Tongue (tissue), 2 donors: Measurements from ENCODE around the gene SRSF7. TPM values are rescaled to one million over a fixed set of nuclear protein-coding genes. Genes with fewer than 3 reads are reported as not detected.
A peak's percentile ranks its signal among the peaks of the same experiment; 100 is the strongest.
"Not testable (repeated sequence)": the region's sequence is repeated elsewhere in the genome, so short reads cannot be mapped to it uniquely, and the experiment has no call there.

Experiments
- DNase-seq: peaks from one replicate; pipeline ENCODE4 v3.0.0-alpha.2; 2015
- total RNA-seq: library from RNA; depleted of rRNA; stranded (reverse); fragments of >200 nt; gene quantifications from one replicate; pipeline ENCODE4 v1.2.3, GENCODE V29; 2014

Gene SRSF7
- total RNA-seq: 113 TPM

DNA sequence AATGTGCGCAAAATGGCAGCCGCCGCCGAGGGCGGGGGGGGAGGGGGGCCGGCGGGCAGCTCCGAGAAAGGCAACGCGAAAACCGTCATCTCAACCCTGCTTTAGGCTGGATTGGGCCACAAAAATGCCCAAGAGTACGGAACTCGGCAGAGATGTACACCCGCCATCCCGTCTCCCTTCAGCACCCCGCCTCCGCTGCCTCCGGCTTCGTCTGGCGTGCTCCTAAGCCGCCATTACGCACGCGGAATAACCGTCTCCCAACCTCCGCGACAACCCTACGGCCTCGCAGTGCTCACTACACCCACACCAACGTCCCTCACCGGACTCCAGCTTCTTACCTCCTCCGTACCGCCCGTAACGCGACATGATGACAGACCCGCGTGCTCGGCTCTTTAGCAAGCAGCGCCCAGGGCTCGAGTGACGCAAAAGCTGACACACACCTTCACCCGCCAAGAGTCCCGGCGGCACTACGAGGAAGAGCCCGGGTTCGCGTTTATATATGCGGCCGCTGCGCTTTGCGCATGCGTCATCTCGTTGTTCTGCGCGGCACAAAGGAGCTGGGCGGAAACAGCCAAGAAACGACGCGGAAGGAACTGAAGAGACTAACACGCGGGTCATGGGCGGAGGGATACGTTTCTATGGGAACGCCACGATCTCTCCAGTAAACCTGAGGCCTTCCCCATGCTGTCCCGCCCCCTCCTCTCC, at the start of gene SRSF7:
TSS of gene SRSF7 (minus strand) at position 471 of the 705 bp plus-strand sequence. CDS start at position 366, 105 bp downstream.
- DNase-seq: peak; percentile 100

DNA sequence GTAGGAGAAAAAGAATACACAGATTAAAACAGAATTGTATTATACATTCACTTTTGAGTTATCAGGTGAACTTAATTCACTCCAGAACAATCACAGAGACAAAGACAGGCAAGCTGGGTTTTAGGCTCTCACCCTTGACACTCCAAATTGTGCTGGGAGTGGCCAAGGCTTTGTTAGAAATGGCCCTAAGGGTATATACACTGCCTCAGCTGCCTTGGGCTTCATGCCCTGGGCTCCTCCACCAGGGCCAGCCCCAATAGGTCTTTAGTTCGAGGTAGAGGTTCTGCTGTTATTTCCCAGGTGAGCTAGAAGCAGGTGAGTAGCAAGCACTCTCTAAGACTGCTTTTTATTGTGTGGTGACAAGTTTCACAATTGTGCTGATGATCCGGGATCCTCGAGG, 46.8 kb upstream of the SRSF7 start:
- no peak for DNase-seq

DNA sequence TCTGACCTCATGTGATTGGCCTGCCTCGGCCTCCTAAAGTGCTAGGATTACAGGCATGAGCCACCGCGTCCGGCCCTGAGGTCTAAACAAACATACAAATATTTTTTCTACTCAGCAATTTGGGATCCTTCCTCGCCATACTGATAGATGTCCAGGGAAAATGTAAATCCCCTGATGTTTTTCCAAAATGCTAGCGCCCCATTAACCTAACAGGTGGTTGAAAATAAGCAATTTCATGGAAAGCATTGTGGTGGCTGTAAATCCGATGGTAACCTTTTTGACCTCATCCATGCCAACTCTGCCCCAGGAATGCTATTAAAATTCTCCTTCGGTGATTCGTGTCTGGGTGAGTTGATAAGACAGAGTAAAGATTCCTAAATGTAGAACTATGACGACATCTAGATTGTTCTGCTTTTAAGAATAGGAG, 46.1 kb upstream of the SRSF7 start:
- DNase-seq: no peak

DNA sequence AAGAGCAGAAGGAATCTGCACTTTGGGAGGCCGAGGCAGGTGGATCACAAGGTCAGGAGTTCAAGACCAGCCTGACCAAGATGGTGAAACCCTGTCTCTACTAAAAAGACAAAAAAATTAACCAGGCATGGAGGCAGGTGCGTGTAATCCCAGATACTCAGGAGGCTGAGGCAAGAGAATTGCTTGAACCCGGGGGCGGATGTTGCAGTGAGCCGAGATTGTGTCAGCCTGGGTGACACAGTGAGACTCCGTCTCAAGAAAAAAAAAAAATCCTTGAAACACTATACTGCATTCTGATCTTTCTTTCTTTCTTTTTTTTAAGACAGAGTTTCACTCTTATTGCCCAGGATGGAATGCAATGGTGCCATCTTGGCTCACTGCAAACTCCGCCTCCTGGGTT, 43.9 kb upstream of the SRSF7 start:
- not testable (repeated sequence) for DNase-seq

DNA sequence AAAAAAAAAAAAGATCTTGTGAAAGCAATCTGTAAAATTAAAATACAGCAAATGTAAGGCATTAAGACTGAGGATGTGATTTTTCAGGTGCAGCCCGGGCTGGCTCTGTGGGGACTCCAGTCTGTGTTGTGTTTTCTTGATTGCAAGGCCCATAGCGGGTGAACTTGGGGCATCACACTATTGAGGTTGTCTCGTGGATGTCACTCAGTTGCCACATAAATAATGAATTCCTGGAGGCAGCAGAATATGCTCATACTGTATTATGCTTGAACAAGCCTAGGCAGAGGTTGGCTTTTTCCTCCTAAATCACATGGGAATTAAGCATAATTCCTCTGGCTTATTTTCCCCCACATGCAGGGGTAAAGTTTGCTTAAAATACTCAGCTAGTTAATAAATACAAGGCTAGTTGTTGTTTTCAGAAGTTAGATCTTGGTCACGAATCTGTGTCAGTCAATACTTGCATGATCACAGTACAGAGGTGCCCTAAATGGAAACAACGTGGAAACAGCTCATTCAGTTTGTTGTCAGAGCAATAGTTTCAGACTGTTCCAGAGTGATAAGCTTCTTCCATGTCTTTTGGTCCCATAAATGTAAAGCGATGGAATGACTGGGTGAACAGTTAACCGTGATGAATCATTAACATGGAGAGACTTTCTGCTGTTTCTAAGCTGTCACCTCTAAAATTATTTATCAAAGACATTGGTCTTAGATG, 43.2 kb upstream of the SRSF7 start:
- no peak for DNase-seq

DNA sequence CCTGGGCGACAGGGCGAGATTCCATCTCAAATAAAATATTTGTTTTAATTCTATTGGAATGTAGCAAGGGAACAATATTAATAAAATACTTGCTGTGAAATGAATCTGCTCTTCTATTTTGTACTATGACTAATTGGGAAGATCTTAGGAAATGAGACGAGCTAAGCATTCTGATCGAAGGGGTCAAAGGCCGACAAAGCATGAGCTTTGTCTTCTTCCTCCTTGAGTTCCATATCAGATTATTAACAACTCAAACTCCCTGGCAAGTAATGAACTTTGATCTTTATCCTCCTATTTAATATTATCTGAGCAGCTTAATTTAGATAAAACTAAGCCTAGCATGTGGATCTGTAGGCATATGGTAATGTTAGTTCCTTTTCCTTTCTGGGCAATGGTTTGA, 42.4 kb upstream of the SRSF7 start:
- no peak for DNase-seq

DNA sequence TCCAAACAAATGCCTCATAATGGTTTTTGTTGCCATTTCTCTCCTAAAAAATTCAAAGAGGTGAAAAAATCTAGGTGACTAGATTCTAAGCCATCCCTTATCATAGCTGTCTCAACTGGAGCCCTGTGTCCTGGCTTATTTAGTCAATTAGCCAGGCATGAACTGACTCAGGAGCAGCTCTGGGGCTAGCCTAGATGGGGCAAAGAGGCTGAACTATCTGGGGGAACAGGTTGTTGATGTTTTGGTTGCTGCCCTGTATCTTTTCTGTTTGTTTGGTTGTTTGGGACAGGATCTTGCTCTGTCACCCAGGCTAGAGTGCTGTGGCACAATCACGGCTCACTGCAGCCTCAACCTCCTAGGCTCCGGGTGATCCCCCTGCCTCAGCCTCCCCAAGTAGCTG, 41.6 kb upstream of the SRSF7 start:
- no peak for DNase-seq

DNA sequence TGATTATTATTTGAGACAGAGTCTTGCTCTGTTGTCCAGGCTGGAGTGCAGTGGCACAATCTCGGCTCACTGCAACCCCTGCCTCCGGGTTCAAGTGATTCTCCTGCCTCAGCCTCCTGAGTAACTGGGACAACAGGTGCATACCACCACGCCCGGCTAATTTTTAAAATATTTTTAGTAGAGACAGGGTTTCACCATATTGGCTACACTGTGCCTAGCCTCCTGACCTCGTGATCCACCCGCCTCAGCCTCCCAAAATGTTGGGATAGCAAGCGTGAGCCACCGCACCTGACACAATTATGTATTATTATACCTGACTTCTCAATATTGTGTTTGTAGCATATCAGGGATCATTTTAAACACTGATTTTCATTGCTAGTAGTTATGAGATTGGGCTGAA, 41.2 kb upstream of the SRSF7 start:
- DNase-seq: not testable (repeated sequence)

DNA sequence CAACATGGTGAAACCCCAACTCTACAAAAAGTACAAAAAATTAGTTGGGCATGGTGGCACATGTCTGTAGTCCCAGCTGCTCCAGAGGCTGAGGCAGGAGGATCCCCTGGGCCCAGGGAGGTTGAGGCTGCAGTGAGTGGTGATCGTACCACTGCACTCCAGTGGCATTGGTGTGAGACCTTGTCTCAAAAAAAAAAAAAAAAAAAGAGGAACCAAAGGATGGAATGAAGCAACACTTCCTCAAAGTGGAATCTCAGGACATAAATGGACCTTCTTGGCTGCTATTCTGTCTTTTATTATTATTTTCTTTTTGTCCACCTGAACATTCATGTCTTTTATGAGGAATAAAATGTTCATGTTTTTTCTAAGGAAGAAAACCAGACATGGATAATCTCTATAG, 40.6 kb upstream of the SRSF7 start:
- no peak for DNase-seq

DNA sequence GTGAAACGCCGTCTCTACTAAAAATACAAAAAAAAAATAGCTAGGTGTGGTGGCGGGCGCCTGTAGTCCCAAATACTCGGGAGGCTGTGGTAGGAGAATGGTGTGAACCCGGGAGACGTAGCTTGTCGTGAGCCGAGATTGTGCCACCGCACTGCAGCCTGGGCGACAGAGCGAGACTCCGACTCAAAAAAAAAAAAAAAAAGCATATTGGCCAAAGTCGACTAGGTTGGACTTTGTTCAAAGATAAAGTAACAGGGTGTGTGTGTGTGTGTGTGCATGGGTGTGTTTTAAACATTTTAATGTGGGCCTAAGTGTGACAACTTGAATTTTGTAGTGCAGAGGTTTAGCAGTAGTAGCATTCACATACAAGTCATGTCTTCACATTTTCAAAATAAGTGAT, 38.5 kb upstream of the SRSF7 start:
- DNase-seq: no peak

DNA sequence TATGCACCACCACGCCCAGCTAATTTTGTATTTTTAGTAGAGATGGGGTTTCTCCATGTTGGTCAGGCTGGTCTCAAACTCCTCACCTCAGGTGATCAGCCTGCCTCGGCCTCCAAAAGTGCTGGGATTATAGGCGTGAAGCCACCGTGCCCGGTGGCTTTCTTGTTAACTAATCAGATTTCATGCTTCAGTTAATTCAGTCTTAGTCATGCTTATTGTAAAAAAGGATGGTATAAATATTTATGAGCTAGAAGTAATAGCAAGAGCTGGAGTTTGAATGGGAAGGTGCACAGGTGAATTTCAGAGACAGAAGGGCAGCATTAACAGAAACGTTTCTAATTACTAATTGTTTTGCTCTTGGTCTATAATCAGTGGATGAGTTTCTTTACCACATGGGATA, 37.1 kb upstream of the SRSF7 start:
- no peak for DNase-seq

DNA sequence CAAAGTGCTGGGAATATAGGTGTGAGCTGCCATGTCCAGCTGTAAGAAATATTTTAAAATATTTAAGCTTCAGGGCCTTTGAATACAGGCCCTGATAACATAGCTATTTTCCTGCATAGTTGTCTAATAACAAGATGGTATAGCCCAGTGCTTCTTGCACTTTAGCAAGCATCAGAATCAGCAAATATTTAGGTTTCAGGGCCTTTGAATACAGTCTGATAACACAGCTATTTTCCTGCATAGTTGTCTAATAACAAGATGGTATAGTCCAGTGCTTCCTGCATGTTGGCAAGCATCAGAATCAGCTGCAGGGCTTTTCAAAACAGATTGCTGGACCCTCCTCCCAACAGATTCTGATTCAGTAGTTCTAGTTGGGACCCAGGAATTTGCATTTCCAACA, 32.4 kb upstream of the SRSF7 start:
- DNase-seq: no peak

DNA sequence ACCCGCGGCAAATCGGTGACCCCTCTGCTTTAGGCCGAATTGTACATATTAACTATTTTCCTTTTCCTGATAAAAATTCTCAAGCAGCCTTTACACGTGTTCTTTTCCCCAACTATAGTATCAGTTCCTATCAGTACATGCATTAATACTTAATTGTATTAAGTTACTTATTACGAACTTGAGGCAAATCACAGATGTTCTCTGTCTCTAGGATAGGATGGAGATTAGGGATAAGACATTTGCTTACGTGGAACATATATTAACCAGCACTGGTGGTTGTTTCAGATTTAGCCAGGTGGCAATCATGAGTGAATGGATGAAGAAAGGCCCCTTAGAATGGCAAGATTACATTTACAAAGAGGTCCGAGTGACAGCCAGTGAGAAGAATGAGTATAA, 27.5 kb upstream of the SRSF7 start:
- no peak for DNase-seq

DNA sequence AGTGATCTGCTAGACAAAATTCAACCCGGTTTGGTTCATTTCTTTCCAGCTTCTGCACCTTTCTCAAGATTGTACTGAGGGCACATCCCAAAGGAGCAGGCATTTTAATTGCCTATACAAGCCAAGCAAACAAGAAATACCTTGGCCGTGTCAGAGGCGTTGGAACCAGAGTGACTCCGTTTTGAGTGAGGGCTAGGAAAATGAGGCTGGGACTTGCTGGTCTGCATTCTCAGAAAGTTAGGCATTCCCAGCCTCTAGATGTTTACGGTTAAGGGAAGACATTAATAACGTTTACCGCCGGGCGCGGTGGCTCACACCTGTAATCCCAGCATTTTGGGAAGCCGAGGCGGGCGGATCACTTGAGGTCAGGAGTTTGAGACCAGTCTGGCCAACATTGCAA, 25.4 kb upstream of the SRSF7 start:
- DNase-seq: no peak

DNA sequence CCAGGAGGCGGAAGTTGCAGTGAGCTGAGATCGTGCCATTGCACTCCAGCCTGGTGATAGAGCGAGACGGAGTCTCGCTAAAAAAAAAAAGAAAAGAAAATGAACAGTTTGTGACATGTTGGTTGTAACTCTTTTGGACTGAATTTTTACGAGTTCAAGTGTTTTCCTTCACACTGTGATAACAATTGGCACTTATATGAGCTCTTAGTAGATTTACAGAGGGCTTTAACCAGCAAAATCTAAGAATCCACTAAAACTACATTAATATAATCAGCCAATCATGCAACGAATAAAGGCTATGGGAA, 24.7 kb upstream of the SRSF7 start:
- no peak for DNase-seq

DNA sequence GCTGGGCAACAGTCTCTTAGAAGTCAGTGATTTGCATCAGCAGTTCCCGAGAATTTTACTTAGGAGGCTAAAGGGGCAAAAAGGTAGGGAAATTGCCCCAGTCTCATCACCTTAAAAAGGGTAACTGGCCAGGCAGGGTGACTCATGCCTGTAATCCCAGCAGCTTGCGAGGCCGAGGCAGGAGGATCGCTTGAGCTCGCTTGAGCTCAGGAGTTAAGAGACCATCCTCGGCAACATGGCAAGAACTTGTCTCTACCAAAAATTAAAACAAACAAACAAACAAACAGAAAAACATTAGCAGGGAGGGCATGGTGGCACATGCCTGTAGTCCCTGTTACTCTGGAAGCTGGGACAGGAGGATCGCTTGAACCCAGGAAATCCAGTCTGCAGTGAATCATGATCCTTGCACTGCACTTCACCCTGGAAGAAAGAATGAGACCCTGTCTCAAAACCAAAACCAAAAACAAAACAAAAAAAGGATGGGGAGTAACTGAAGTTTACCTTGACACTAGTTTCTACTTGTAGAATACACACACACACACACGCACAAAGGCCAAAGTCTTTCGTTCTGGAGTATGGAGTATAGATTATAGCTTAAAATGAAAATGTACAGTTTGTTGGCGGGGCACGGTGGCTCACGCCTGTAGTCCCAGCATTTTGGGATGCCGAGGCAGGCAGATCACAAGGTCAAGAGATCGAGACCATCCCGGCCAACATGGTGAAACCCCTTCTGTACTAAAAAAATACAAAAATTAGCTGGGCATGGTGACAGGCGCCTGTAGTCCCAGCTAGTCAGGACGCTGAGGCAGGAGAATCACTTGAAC, 24.1 kb upstream of the SRSF7 start:
- DNase-seq: no peak

DNA sequence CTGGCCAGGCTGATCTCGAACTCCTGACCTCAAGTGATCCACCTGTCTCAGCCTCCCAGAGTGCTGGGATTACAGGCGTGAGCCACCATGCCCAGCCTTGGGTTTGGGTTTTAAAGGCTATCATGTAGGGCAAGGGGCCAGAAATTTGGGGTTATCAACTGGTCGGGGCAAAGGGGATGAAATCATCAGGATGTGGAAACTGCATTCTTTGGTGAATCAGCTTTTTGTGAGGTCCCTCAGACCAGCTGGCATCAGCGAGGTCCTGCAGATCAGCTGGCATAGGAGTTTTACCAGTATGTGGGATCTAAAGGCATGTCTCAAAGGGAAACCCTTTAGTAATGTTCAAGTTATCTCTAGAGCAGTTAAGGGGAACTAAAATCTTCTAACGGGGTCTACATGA, 20.5 kb upstream of the SRSF7 start:
- DNase-seq: no peak

DNA sequence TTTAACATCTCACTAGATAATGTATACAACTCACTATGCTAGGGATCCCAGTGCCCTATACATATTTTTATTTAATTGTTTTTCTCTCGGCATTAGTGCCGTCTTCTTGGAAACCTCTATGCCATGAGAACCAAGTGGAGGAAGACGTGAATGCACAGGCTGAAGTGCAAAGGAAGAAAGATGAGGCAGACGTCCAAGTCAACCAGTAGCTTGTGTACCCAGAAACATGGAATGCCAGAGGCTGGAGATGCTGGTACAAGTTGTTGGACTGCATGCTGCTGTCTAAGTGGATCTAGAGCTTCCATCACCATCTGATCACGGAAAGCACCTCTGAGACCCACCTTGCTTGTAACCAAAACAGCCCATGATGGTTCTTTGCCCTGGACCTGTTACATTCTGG, 14.4 kb upstream of the SRSF7 start:
- no peak for DNase-seq

DNA sequence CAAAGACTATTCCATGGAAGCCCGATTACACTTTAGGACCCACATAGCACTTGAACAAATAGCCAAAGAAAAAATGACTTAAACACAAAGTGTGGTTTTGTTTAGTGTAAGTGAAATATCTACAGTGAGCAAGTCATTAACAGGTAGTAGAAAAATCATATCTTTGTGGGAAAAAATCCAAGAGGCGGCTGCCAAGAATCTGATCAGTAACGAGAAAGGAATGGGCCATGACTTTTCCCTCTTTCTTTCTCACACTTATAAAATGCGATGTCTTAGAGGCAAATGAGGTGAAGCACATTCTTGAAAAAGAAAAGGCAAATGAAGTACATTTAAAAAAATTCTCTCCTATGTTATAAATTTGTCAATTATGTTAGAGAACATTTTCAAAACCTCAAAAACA, 14.0 kb upstream of the SRSF7 start:
- DNase-seq: no peak

DNA sequence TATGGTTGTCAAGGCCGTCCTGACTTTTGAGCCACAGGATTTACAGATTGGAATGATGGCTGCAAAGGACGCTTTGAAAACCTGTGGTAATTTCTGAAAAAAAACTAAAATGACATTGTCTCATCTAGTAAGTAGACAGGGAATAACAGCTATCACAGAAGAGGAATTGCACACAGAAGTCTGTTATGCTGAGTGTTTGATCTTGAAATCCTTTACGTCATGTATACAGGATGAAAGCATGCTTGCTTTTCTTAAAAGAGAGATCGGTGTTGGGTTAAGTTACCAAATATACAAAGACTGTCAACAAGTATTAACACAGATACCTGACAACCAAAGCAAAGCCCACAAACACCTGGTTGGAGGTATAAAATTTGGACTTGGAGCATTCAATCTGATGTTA, 12.6 kb upstream of the SRSF7 start:
- DNase-seq: no peak

DNA sequence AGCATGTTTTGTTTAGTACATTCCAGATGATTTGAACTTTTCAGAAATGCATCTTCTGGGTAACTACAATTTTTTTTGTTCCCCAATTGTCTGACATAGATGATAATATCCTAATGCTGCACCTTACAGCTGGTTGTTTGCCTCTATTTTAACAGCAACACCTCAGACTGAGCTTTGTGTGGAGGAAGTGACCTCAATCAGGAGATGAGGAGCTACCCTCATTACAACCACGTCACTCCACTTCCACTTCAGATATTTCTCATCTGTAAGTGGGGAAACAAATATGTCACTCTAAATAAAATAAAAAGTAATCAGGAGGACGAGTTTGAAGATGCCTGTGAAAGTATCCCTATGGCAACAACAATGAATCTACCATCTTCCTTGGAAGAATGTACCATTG, 12.1 kb upstream of the SRSF7 start:
- no peak for DNase-seq

DNA sequence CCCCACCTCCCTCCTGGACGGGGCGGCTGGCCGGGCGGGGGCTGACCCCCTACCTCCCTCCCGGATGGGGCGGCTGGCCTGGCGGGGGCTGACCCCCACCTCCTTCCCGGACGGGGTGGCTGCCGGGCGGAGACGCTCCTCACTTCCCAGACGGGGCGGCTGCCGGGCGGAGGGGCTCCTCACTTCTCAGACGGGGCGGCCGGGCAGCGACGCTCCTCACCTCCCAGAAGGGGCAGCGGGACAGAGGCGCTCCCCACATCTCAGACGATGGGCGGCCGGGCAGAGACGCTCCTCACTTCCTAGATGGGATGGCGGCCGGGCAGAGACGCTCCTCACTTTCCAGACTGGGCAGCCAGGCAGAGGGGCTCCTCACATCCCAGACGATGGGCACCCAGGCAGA, 4.7 kb upstream of the SRSF7 start:
- DNase-seq: not testable (repeated sequence)

DNA sequence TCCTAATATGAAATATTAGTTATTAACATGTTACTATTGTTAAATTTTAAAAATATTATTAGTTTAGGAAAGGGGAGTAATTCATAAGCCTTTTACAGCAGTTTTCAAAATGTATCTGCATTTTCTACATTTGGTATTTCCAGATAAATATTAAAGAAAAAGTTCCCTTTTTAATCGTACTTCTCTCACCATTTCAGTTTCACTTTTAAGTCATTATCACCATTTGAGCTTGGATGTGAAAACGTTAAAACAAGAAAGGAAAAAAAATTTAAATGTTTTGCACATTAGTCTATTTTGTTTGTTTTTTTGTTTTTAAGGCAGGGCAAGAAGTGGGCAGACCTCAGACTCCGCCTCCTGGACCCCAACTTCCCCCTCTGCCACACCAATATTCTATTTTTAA, 3.3 kb upstream of the SRSF7 start:
- DNase-seq: no peak

DNA sequence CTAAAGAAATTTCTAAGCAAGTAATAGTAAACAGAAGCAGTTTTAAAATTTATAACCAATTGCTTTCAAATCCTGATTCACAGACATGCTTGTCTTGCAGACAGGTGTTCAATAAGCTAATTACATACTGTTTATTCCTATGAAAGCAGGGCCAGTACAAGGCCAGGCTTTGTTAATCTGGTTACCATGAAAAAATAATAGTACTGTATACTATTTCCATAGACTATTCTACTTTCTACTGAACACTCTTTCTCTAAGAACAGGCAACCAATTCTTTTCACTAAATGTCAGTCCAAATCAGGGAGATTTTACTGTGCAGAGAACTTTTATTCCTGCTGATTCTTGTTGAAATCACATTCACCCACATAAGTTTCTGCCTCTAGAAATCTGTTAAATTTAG, 2.9 kb upstream of the SRSF7 start:
- no peak for DNase-seq
